GM08714 (cell line): ENCODE measurements around the gene FOXI3.
"Not testable (repeated sequence)": the region's sequence is repeated elsewhere in the genome, so short reads cannot be mapped to it uniquely, and the experiment has no call there.

ENCODE experiments used
- H3K4me3 ChIP-seq: fragments of 200-500 bp; sonication (Bioruptor generic); 2 replicates; pipeline ENCODE4 v1.5.1; 2014; ENCODE audit warnings: mild to moderate bottlenecking, low read length, inconsistent platforms
- ZNF274 ChIP-seq: IDR thresholded peaks from 2 replicates; pipeline ENCODE4 v1.6.1; 2012; ENCODE audit warnings: mild to moderate bottlenecking, low read depth, low read length

Gene FOXI3

GRCh38 chr2:88451811-88452564 lies 505 bp downstream of the FOXI3 start:
- H3K4me3 ChIP-seq, result peak overlapping the region; percentile 52; the same call in 1 of the 2 replicates
- no peak for TF ChIP-seq ZNF274

- H3K4me3 ChIP-seq, result no peak overlapping the region
- TF ChIP-seq ZNF274, result no peak
Observed at GRCh38 chr2:88450925-88451810, 1.3 kb downstream of the FOXI3 start.

GRCh38 chr2:88450186-88450585 lies 2.3 kb downstream of the FOXI3 start:
- TF ChIP-seq ZNF274, result no peak
- no peak overlapping the region for H3K4me3 ChIP-seq

- H3K4me3 ChIP-seq, result no peak overlapping the region
- TF ChIP-seq ZNF274, result no peak
Observed at GRCh38 chr2:88448248-88448647, 4.2 kb downstream of the FOXI3 start.

- H3K4me3 ChIP-seq, result no peak overlapping the region
- TF ChIP-seq ZNF274, result no peak
Observed at GRCh38 chr2:88443353-88443938, 9.0 kb downstream of the FOXI3 start.

GRCh38 chr2:88442473-88442872 lies 10.0 kb downstream of the FOXI3 start:
- TF ChIP-seq ZNF274, result no peak
- H3K4me3 ChIP-seq, result no peak overlapping the region

GRCh38 chr2:88442061-88442460 lies 10.4 kb downstream of the FOXI3 start:
- TF ChIP-seq ZNF274, result no peak
- H3K4me3 ChIP-seq, result no peak overlapping the region

- no peak overlapping the region for H3K4me3 ChIP-seq
- TF ChIP-seq ZNF274, result no peak
Observed at GRCh38 chr2:88437010-88437409, 15.5 kb downstream of the FOXI3 start.

GRCh38 chr2:88429929-88430328 lies 22.6 kb downstream of the FOXI3 start:
- TF ChIP-seq ZNF274, result no peak
- no peak overlapping the region for H3K4me3 ChIP-seq

GRCh38 chr2:88423733-88424132 lies 28.8 kb downstream of the FOXI3 start:
- no peak overlapping the region for H3K4me3 ChIP-seq
- no peak for TF ChIP-seq ZNF274

GRCh38 chr2:88419051-88419450 lies 33.4 kb downstream of the FOXI3 start:
- H3K4me3 ChIP-seq, result not testable (repeated sequence)

GRCh38 chr2:88416016-88416663 lies 36.4 kb downstream of the FOXI3 start:
- TF ChIP-seq ZNF274, result no peak
- no peak overlapping the region for H3K4me3 ChIP-seq

GRCh38 chr2:88408870-88409269 lies 43.6 kb downstream of the FOXI3 start:
- H3K4me3 ChIP-seq, result not testable (repeated sequence)

GRCh38 chr2:88400037-88400767 lies 52.3 kb downstream of the FOXI3 start:
- no peak for TF ChIP-seq ZNF274
- no peak overlapping the region for H3K4me3 ChIP-seq

- TF ChIP-seq ZNF274, result no peak
- no peak overlapping the region for H3K4me3 ChIP-seq
Observed at GRCh38 chr2:88398180-88398579, 54.3 kb downstream of the FOXI3 start.
